Activated B cell treated with CpG ODN at 0.5 μM for 24 hours (primary cell): ENCODE data around the gene IFNA1. TPM values are rescaled to one million over a fixed set of nuclear protein-coding genes. Genes with fewer than 3 reads are reported as not detected.

Experiments used
- ATAC-seq: fragments of 200-7000 bp; cut with Tn5 transposase; one replicate; pipeline ENCODE4 v1.10.0; 2021; ENCODE audit warnings: low read depth, mild to moderate bottlenecking, moderate library complexity
- CTCF ChIA-PET: fragments of 350-600 bp; sonication (Branson Sonifier 250); formaldehyde crosslinking; loops from one replicate; lab custom pipeline; 2021; ENCODE audit warnings: antibody characterized with exemption; lab: Charles Lee
- POLR2A ChIA-PET: fragments of 350-600 bp; sonication (Branson Sonifier 250); formaldehyde crosslinking; loops from one replicate; lab custom pipeline; 2021; ENCODE audit warnings: antibody characterized with exemption; lab: Charles Lee
- DNase-seq: peaks from one replicate; pipeline ENCODE4 v3.0.0; 2022
- H3K27ac Mint-ChIP-seq: one replicate; pipeline ENCODE4 v1.8.0; 2020; ENCODE audit warnings: mixed read lengths
- H3K27me3 Mint-ChIP-seq: one replicate; pipeline ENCODE4 v1.8.0; 2021; ENCODE audit warnings: mixed read lengths
- H3K36me3 Mint-ChIP-seq: one replicate; pipeline ENCODE4 v1.8.0; 2021; ENCODE audit warnings: low read depth, mixed read lengths
- H3K4me1 Mint-ChIP-seq: one replicate; pipeline ENCODE4 v1.8.0; 2021; ENCODE audit warnings: mixed read lengths
- H3K4me3 Mint-ChIP-seq: one replicate; pipeline ENCODE4 v1.8.0; 2020; ENCODE audit warnings: mild to moderate bottlenecking, mixed read lengths
- H3K9me3 Mint-ChIP-seq: one replicate; pipeline ENCODE4 v1.8.0; 2020; ENCODE audit warnings: mixed read lengths
- CTCF ChIP-seq: fragments of 200-600 bp; IDR thresholded peaks from one replicate; pipeline ENCODE4 v1.8.0; 2022; ENCODE audit warnings: antibody characterized with exemption, mild to moderate bottlenecking
- intact Hi-C: fragments of 100-400 bp; cut with micrococcal nuclease; formaldehyde crosslinking; loops from one replicate; pipeline ENCODE4 v1.15.1; 2024
- total RNA-seq: library from RNA; stranded (reverse); gene quantifications from 2 replicates; pipeline ENCODE4 v1.2.3, GENCODE V29; 2022

Gene IFNA1
- total RNA-seq, 1 donor from 2014 or later = not detected

DNA sequence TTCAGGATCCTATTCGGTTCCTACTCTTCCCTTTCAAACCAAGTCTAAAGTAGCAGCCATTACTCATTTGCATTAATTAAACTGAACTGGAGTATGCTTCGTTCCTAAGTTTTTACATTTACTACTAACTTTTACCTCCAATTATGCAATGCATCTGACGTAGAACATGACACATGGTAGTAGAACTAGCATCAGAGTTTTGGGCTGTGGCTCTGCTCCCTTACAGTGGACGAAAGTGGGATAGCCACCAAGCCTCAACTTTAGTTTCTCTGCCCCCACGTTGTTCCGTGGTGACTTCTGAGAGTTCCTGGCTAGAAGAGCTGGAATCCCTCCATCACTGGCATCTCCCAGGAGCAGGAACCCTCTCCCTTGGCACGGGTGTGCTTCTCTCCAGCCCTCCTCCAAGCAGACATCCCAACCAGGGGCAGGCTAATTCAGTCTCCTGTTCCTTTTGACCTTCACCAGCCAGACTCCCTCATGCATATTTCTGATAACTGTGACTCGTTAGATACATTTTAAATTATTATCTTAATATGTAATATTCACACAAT lies 39.0 kb downstream of the IFNA1 start:
- Mint-ChIP-seq H3K9me3 (peaks cover 1% of the 10 kb centered on the region), H3K27me3 (peaks cover 6% of the 10 kb centered on the region), H3K4me1 (peaks cover 5% of the 10 kb centered on the region), H3K4me3 (no peak overlapping the region), H3K36me3 (no peaks in the 10 kb centered on the region), H3K27ac (no peak overlapping the region)
- DNase-seq = no peak
- CTCF ChIA-PET = no interaction called here
- intact Hi-C loops = no loop called here
- no peak for ATAC-seq
- POLR2A ChIA-PET = no interaction called here
- no peak for TF ChIP-seq CTCF

GRCh38 chr9:21481470-21482056 lies 41.3 kb downstream of the IFNA1 start:
- DNase-seq (no peak), ATAC-seq (no peak)
- ChIA-PET CTCF (no interaction called here), POLR2A (no interaction called here)
- intact Hi-C loops = no loop called here
- H3K4me3 Mint-ChIP-seq = no peak overlapping the region
- peaks cover 16% of the 10 kb centered on the region for H3K9me3 Mint-ChIP-seq
- no peak for TF ChIP-seq CTCF
- H3K27ac Mint-ChIP-seq = no peak overlapping the region
- no peaks in the 10 kb centered on the region for H3K36me3 Mint-ChIP-seq
- H3K4me1 Mint-ChIP-seq = peaks cover 5% of the 10 kb centered on the region
- peaks cover 9% of the 10 kb centered on the region for H3K27me3 Mint-ChIP-seq

DNA sequence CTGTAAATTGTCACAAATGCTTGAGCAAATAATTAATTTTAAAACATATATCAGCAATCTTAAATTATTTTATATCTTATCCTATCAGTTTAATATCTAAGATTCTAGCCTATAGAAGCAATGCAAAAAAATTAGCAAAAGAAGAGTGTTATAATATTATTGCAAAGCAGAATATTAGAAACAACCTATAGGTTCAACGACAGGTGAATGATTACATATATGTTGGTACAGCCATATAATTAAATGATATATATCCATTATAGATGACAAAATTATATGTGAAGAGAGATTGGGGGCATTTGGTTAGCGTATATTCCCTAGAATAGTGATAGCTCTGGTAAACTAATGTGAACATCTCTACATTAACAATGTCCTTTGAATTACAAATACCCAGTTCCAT lies 42.0 kb downstream of the IFNA1 start, which contains the start of gene IFNE:
IFNE (minus strand) TSS at position 101 of the 400 bp plus-strand sequence. CDS start 619 bp downstream, outside the sequence.
- no peak within 1 kb of the TSS for H3K27ac Mint-ChIP-seq
- peaks cover 16% of the 10 kb centered on the region for H3K9me3 Mint-ChIP-seq
- DNase-seq (no peak), ATAC-seq (no peak)
- no peak for TF ChIP-seq CTCF
- no peaks in the 10 kb centered on the region for H3K36me3 Mint-ChIP-seq
- H3K4me1 Mint-ChIP-seq = peaks cover 5% of the 10 kb centered on the region
- intact Hi-C loops = no loop called here
- CTCF ChIA-PET = no interaction called here
- H3K4me3 Mint-ChIP-seq = no peak within 1 kb of the TSS
- POLR2A ChIA-PET = no interaction called here
- peaks cover 7% of the 10 kb centered on the region for H3K27me3 Mint-ChIP-seq

Other genes starting within 250 kb of the IFNA1 start
- gene IFNA7, start 238.2 kb upstream of the IFNA1 start, total RNA-seq = not detected in 2 replicates
- not detected in 2 replicates for gene IFNA10, start 233.3 kb upstream of the IFNA1 start, total RNA-seq
- gene IFNA16, start 223.1 kb upstream of the IFNA1 start, total RNA-seq = not detected in 2 replicates
- gene IFNA17, start 212.2 kb upstream of the IFNA1 start, total RNA-seq = not detected in 2 replicates
- gene IFNA14, start 200.4 kb upstream of the IFNA1 start, total RNA-seq = not detected in 2 replicates
- not detected in 2 replicates for gene IFNA5, start 135.1 kb upstream of the IFNA1 start, total RNA-seq
- 13.1 and 13.8 TPM in 2 replicates for gene KLHL9, start 105.0 kb upstream of the IFNA1 start, total RNA-seq
- gene IFNA6, start 89.6 kb upstream of the IFNA1 start, total RNA-seq = not detected in 2 replicates
- gene IFNA13, start 72.4 kb upstream of the IFNA1 start, total RNA-seq = not detected in 2 replicates
- gene IFNA2, start 55.0 kb upstream of the IFNA1 start, total RNA-seq = not detected in 2 replicates
- not detected in 2 replicates for gene IFNA8, start 31.3 kb upstream of the IFNA1 start, total RNA-seq
- gene IFNE, start 41.9 kb downstream of the IFNA1 start, total RNA-seq = not detected in 2 replicates